ENCODE data around the gene CPD. TPM values are rescaled to one million over a fixed set of nuclear protein-coding genes. Genes with fewer than 3 reads are reported as not detected.

Gene CPD
- total and polyA plus RNA-seq, 2 donors (not counting 1 experiment from before 2014, with no cell fraction given): 88.8 to 220 TPM

GRCh38 chr17:30426292-30426691 lies 47.6 kb downstream of the CPD start:
- Histone ChIP-seq H3K4me3 (replicated peaks in 1 of 4; ENCODE audit: control extremely low read depth in 1 of 4, insufficient read depth in 1 of 4, low read depth in 3 of 4, low read length in 4 of 4) (no peak overlapping the region), H3K4me1 (ENCODE audit: control insufficient read depth, extremely low read depth, insufficient read depth, low read length) (peaks cover 2% of the 10 kb centered on the region), H3K27me3 (ENCODE audit: control insufficient read depth, insufficient read depth, low read length) (no peaks in the 10 kb centered on the region), H3K36me3 (ENCODE audit: control insufficient read depth, insufficient read depth, low read length) (no peaks in the 10 kb centered on the region), H3K9me3 (ENCODE audit: control insufficient read depth, insufficient read depth, low read depth, low read length) (no peaks in the 10 kb centered on the region), H4K20me1 (ENCODE audit: control insufficient read depth, extremely low read depth, insufficient read depth, low read length) (no peaks in the 10 kb centered on the region), H3K79me2 (ENCODE audit: control insufficient read depth, insufficient read depth, low read length) (no peaks in the 10 kb centered on the region), H3K27ac (ENCODE audit: insufficient read depth, low read length) (no peak overlapping the region), H3K4me2 (ENCODE audit: extremely low read depth, insufficient read depth, low read length) (no peak overlapping the region), H2AFZ (ENCODE audit: low read length) (no peak overlapping the region), H3K9ac (ENCODE audit: insufficient read depth, low read length) (no peak overlapping the region)
- peak in 1 of 2 donors; percentile 46 for DNase-seq (ENCODE audit: low read depth in 2 of 2)
- TF ChIP-seq EZH2 (IDR thresholded peaks at IDR 0.05; ENCODE audit: low read length, missing control alignments) (no peak), CTCF (conservative IDR thresholded peaks at IDR 0.05 in 1 of 2, IDR thresholded peaks at IDR 0.05 in 1 of 2; ENCODE audit: low read depth in 1 of 2, low read length in 2 of 2) (no peak)

GRCh38 chr17:30427611-30428010 lies 48.9 kb downstream of the CPD start:
- no peaks in the 10 kb centered on the region for H3K27me3 ChIP-seq (ENCODE audit: control insufficient read depth, insufficient read depth, low read length)
- DNase-seq (ENCODE audit: low read depth in 2 of 2): no peak
- TF ChIP-seq EZH2 (IDR thresholded peaks at IDR 0.05; ENCODE audit: low read length, missing control alignments) (no peak), CTCF (conservative IDR thresholded peaks at IDR 0.05 in 1 of 2, IDR thresholded peaks at IDR 0.05 in 1 of 2; ENCODE audit: low read depth in 1 of 2, low read length in 2 of 2) (no peak)
- no peak overlapping the region for H2AFZ ChIP-seq (ENCODE audit: low read length)
- no peak overlapping the region for H3K4me3 ChIP-seq (replicated peaks in 1 of 4; ENCODE audit: control extremely low read depth in 1 of 4, insufficient read depth in 1 of 4, low read depth in 3 of 4, low read length in 4 of 4)
- H3K79me2 ChIP-seq (ENCODE audit: control insufficient read depth, insufficient read depth, low read length): no peaks in the 10 kb centered on the region
- no peaks in the 10 kb centered on the region for H3K9me3 ChIP-seq (ENCODE audit: control insufficient read depth, insufficient read depth, low read depth, low read length)
- H3K4me2 ChIP-seq (ENCODE audit: extremely low read depth, insufficient read depth, low read length): no peak overlapping the region
- no peak overlapping the region for H3K9ac ChIP-seq (ENCODE audit: insufficient read depth, low read length)
- H4K20me1 ChIP-seq (ENCODE audit: control insufficient read depth, extremely low read depth, insufficient read depth, low read length): no peaks in the 10 kb centered on the region
- peaks cover 2% of the 10 kb centered on the region for H3K4me1 ChIP-seq (ENCODE audit: control insufficient read depth, extremely low read depth, insufficient read depth, low read length)
- H3K27ac ChIP-seq (ENCODE audit: insufficient read depth, low read length): no peak overlapping the region
- H3K36me3 ChIP-seq (ENCODE audit: control insufficient read depth, insufficient read depth, low read length): no peaks in the 10 kb centered on the region

GRCh38 chr17:30429155-30429554 lies 50.4 kb downstream of the CPD start:
- H3K36me3 ChIP-seq (ENCODE audit: control insufficient read depth, insufficient read depth, low read length): no peaks in the 10 kb centered on the region
- H3K79me2 ChIP-seq (ENCODE audit: control insufficient read depth, insufficient read depth, low read length): no peaks in the 10 kb centered on the region
- no peaks in the 10 kb centered on the region for H3K9me3 ChIP-seq (ENCODE audit: control insufficient read depth, insufficient read depth, low read depth, low read length)
- no peaks in the 10 kb centered on the region for H3K27me3 ChIP-seq (ENCODE audit: control insufficient read depth, insufficient read depth, low read length)
- peak in 1 of 2 donors; percentile 82 for DNase-seq (ENCODE audit: low read depth in 2 of 2)
- no peak overlapping the region for H3K9ac ChIP-seq (ENCODE audit: insufficient read depth, low read length)
- H2AFZ ChIP-seq (ENCODE audit: low read length): no peak overlapping the region
- H4K20me1 ChIP-seq (ENCODE audit: control insufficient read depth, extremely low read depth, insufficient read depth, low read length): no peaks in the 10 kb centered on the region
- H3K4me2 ChIP-seq (ENCODE audit: extremely low read depth, insufficient read depth, low read length): peak overlapping the region; percentile 19
- peak overlapping the region; percentile 23 for H3K27ac ChIP-seq (ENCODE audit: insufficient read depth, low read length)
- no peak for TF ChIP-seq CTCF (conservative IDR thresholded peaks at IDR 0.05 in 1 of 2, IDR thresholded peaks at IDR 0.05 in 1 of 2; ENCODE audit: low read depth in 1 of 2, low read length in 2 of 2)
- TF ChIP-seq EZH2 (IDR thresholded peaks at IDR 0.05; ENCODE audit: low read length, missing control alignments): no peak
- no peak overlapping the region for H3K4me3 ChIP-seq (replicated peaks in 1 of 4; ENCODE audit: control extremely low read depth in 1 of 4, insufficient read depth in 1 of 4, low read depth in 3 of 4, low read length in 4 of 4)
- peaks cover 8% of the 10 kb centered on the region for H3K4me1 ChIP-seq (ENCODE audit: control insufficient read depth, extremely low read depth, insufficient read depth, low read length)
